ENCODE results near the gene FHIT.

FHIT gene

GRCh38 chr3:60456180-60456579 is 795.1 kb downstream of the FHIT start:
- H3K9me3 ChIP-seq (ENCODE audit: control insufficient read depth, low read length) = no peaks in the 10 kb centered on the region
- no peaks in the 10 kb centered on the region for H3K36me3 ChIP-seq (ENCODE audit: control insufficient read depth, insufficient read depth, low read length, severe bottlenecking)
- no peak for DNase-seq (ENCODE audit: low read depth)
- no peak overlapping the region for H3K4me3 ChIP-seq (ENCODE audit: low read length)
- no peak overlapping the region for H3K9ac ChIP-seq (ENCODE audit: low read length)
- no peaks in the 10 kb centered on the region for H3K27me3 ChIP-seq (replicated peaks; ENCODE audit: control insufficient read depth, insufficient read depth, low read length)
- H3K4me1 ChIP-seq (ENCODE audit: control insufficient read depth, insufficient read depth, low read length) = peaks cover 4% of the 10 kb centered on the region

- Histone ChIP-seq H3K4me1 (ENCODE audit: control insufficient read depth, insufficient read depth, low read length) (no peaks in the 10 kb centered on the region), H3K9me3 (ENCODE audit: control insufficient read depth, low read length) (no peaks in the 10 kb centered on the region), H3K36me3 (ENCODE audit: control insufficient read depth, insufficient read depth, low read length, severe bottlenecking) (no peaks in the 10 kb centered on the region), H3K4me3 (ENCODE audit: low read length) (no peak overlapping the region), H3K9ac (ENCODE audit: low read length) (no peak overlapping the region), H3K27me3 (replicated peaks; ENCODE audit: control insufficient read depth, insufficient read depth, low read length) (no peaks in the 10 kb centered on the region)
- DNase-seq (ENCODE audit: low read depth) = no peak
Measured at GRCh38 chr3:60453326-60453725, 797.9 kb downstream of the FHIT start.

GRCh38 chr3:60448696-60449095 is 802.6 kb downstream of the FHIT start:
- Histone ChIP-seq H3K4me3 (ENCODE audit: low read length) (no peak overlapping the region), H3K9ac (ENCODE audit: low read length) (no peak overlapping the region)

GRCh38 chr3:60445446-60445845 is 805.8 kb downstream of the FHIT start:
- Histone ChIP-seq H3K9me3 (ENCODE audit: control insufficient read depth, low read length) (no peaks in the 10 kb centered on the region), H3K4me3 (ENCODE audit: low read length) (no peak overlapping the region), H3K27me3 (replicated peaks; ENCODE audit: control insufficient read depth, insufficient read depth, low read length) (no peaks in the 10 kb centered on the region), H3K36me3 (ENCODE audit: control insufficient read depth, insufficient read depth, low read length, severe bottlenecking) (no peaks in the 10 kb centered on the region), H3K4me1 (ENCODE audit: control insufficient read depth, insufficient read depth, low read length) (no peaks in the 10 kb centered on the region), H3K9ac (ENCODE audit: low read length) (no peak overlapping the region)
- DNase-seq (ENCODE audit: low read depth) = no peak

More at GRCh38 chr3:60448696-60449095, 802.6 kb downstream of the FHIT start:
- Histone ChIP-seq H3K4me1 (ENCODE audit: control insufficient read depth, insufficient read depth, low read length) (no peaks in the 10 kb centered on the region), H3K36me3 (ENCODE audit: control insufficient read depth, insufficient read depth, low read length, severe bottlenecking) (no peaks in the 10 kb centered on the region), H3K9me3 (ENCODE audit: control insufficient read depth, low read length) (no peaks in the 10 kb centered on the region), H3K27me3 (replicated peaks; ENCODE audit: control insufficient read depth, insufficient read depth, low read length) (no peaks in the 10 kb centered on the region)
- no peak for DNase-seq (ENCODE audit: low read depth)

- no peaks in the 10 kb centered on the region for H3K9me3 ChIP-seq (ENCODE audit: control insufficient read depth, low read length)
- H3K4me1 ChIP-seq (ENCODE audit: control insufficient read depth, insufficient read depth, low read length) = no peaks in the 10 kb centered on the region
- H3K27me3 ChIP-seq (replicated peaks; ENCODE audit: control insufficient read depth, insufficient read depth, low read length) = no peaks in the 10 kb centered on the region
- no peak overlapping the region for H3K4me3 ChIP-seq (ENCODE audit: low read length)
- no peaks in the 10 kb centered on the region for H3K36me3 ChIP-seq (ENCODE audit: control insufficient read depth, insufficient read depth, low read length, severe bottlenecking)
- no peak overlapping the region for H3K9ac ChIP-seq (ENCODE audit: low read length)
- DNase-seq (ENCODE audit: low read depth) = no peak
Measured at GRCh38 chr3:60444898-60445437, 806.3 kb downstream of the FHIT start.

- Histone ChIP-seq H3K9me3 (ENCODE audit: control insufficient read depth, low read length) (no peaks in the 10 kb centered on the region), H3K4me1 (ENCODE audit: control insufficient read depth, insufficient read depth, low read length) (no peaks in the 10 kb centered on the region), H3K36me3 (ENCODE audit: control insufficient read depth, insufficient read depth, low read length, severe bottlenecking) (no peaks in the 10 kb centered on the region), H3K4me3 (ENCODE audit: low read length) (no peak overlapping the region), H3K9ac (ENCODE audit: low read length) (no peak overlapping the region), H3K27me3 (replicated peaks; ENCODE audit: control insufficient read depth, insufficient read depth, low read length) (no peaks in the 10 kb centered on the region)
- no peak for DNase-seq (ENCODE audit: low read depth)
Measured at GRCh38 chr3:60440869-60441268, 810.4 kb downstream of the FHIT start.

- Histone ChIP-seq H3K9ac (ENCODE audit: low read length) (no peak overlapping the region), H3K4me1 (ENCODE audit: control insufficient read depth, insufficient read depth, low read length) (no peaks in the 10 kb centered on the region), H3K4me3 (ENCODE audit: low read length) (no peak overlapping the region), H3K27me3 (replicated peaks; ENCODE audit: control insufficient read depth, insufficient read depth, low read length) (no peaks in the 10 kb centered on the region), H3K9me3 (ENCODE audit: control insufficient read depth, low read length) (no peaks in the 10 kb centered on the region), H3K36me3 (ENCODE audit: control insufficient read depth, insufficient read depth, low read length, severe bottlenecking) (no peaks in the 10 kb centered on the region)
- DNase-seq (ENCODE audit: low read depth) = no peak
Measured at GRCh38 chr3:60435941-60436650, 815.2 kb downstream of the FHIT start.

GRCh38 chr3:60434950-60435349 is 816.3 kb downstream of the FHIT start:
- DNase-seq (ENCODE audit: low read depth) = no peak

GRCh38 chr3:60434323-60434722 is 816.9 kb downstream of the FHIT start:
- DNase-seq (ENCODE audit: low read depth) = no peak
- H3K4me3 ChIP-seq (ENCODE audit: low read length) = no peak overlapping the region
- H3K4me1 ChIP-seq (ENCODE audit: control insufficient read depth, insufficient read depth, low read length) = no peaks in the 10 kb centered on the region

More at GRCh38 chr3:60434950-60435349, 816.3 kb downstream of the FHIT start:
- Histone ChIP-seq H3K36me3 (ENCODE audit: control insufficient read depth, insufficient read depth, low read length, severe bottlenecking) (no peaks in the 10 kb centered on the region), H3K27me3 (replicated peaks; ENCODE audit: control insufficient read depth, insufficient read depth, low read length) (no peaks in the 10 kb centered on the region), H3K4me3 (ENCODE audit: low read length) (no peak overlapping the region), H3K9me3 (ENCODE audit: control insufficient read depth, low read length) (no peaks in the 10 kb centered on the region), H3K9ac (ENCODE audit: low read length) (no peak overlapping the region), H3K4me1 (ENCODE audit: control insufficient read depth, insufficient read depth, low read length) (no peaks in the 10 kb centered on the region)

GRCh38 chr3:60431599-60431958 is 819.7 kb downstream of the FHIT start:
- Histone ChIP-seq H3K4me1 (ENCODE audit: control insufficient read depth, insufficient read depth, low read length) (no peaks in the 10 kb centered on the region), H3K36me3 (ENCODE audit: control insufficient read depth, insufficient read depth, low read length, severe bottlenecking) (no peaks in the 10 kb centered on the region), H3K27me3 (replicated peaks; ENCODE audit: control insufficient read depth, insufficient read depth, low read length) (no peaks in the 10 kb centered on the region), H3K9me3 (ENCODE audit: control insufficient read depth, low read length) (no peaks in the 10 kb centered on the region), H3K9ac (ENCODE audit: low read length) (no peak overlapping the region), H3K4me3 (ENCODE audit: low read length) (no peak overlapping the region)
- no peak for DNase-seq (ENCODE audit: low read depth)

More at GRCh38 chr3:60434323-60434722, 816.9 kb downstream of the FHIT start:
- no peaks in the 10 kb centered on the region for H3K36me3 ChIP-seq (ENCODE audit: control insufficient read depth, insufficient read depth, low read length, severe bottlenecking)
- no peaks in the 10 kb centered on the region for H3K27me3 ChIP-seq (replicated peaks; ENCODE audit: control insufficient read depth, insufficient read depth, low read length)
- no peak overlapping the region for H3K9ac ChIP-seq (ENCODE audit: low read length)
- H3K9me3 ChIP-seq (ENCODE audit: control insufficient read depth, low read length) = no peaks in the 10 kb centered on the region

- no peaks in the 10 kb centered on the region for H3K9me3 ChIP-seq (ENCODE audit: control insufficient read depth, low read length)
- H3K4me3 ChIP-seq (ENCODE audit: low read length) = no peak overlapping the region
- no peak overlapping the region for H3K9ac ChIP-seq (ENCODE audit: low read length)
- no peaks in the 10 kb centered on the region for H3K4me1 ChIP-seq (ENCODE audit: control insufficient read depth, insufficient read depth, low read length)
- no peaks in the 10 kb centered on the region for H3K27me3 ChIP-seq (replicated peaks; ENCODE audit: control insufficient read depth, insufficient read depth, low read length)
- DNase-seq (ENCODE audit: low read depth) = no peak
- H3K36me3 ChIP-seq (ENCODE audit: control insufficient read depth, insufficient read depth, low read length, severe bottlenecking) = no peaks in the 10 kb centered on the region
Measured at GRCh38 chr3:60430205-60430604, 821.0 kb downstream of the FHIT start.

- DNase-seq (ENCODE audit: low read depth) = no peak
- no peaks in the 10 kb centered on the region for H3K27me3 ChIP-seq (replicated peaks; ENCODE audit: control insufficient read depth, insufficient read depth, low read length)
- H3K4me3 ChIP-seq (ENCODE audit: low read length) = no peak overlapping the region
- H3K9ac ChIP-seq (ENCODE audit: low read length) = no peak overlapping the region
- H3K9me3 ChIP-seq (ENCODE audit: control insufficient read depth, low read length) = no peaks in the 10 kb centered on the region
- H3K36me3 ChIP-seq (ENCODE audit: control insufficient read depth, insufficient read depth, low read length, severe bottlenecking) = no peaks in the 10 kb centered on the region
- H3K4me1 ChIP-seq (ENCODE audit: control insufficient read depth, insufficient read depth, low read length) = no peaks in the 10 kb centered on the region
Measured at GRCh38 chr3:60427109-60427508, 824.1 kb downstream of the FHIT start.
